ENCODE measurements around the gene MBD6. TPM values are rescaled to one million over a fixed set of nuclear protein-coding genes. Genes with fewer than 3 reads are reported as not detected.

The MBD6 gene
- total RNA-seq, 1 donor from 2014 or later, result 93.1 TPM

- H3K9me3 ChIP-seq, result no peaks in the 10 kb centered on the region
- DNase-seq (no peak), ATAC-seq (no peak)
- H3K27me3 ChIP-seq (ENCODE audit: low read depth), result no peaks in the 10 kb centered on the region
- no peak overlapping the region for H3K27ac ChIP-seq
- H3K36me3 ChIP-seq, result no peaks in the 10 kb centered on the region
- no peaks in the 10 kb centered on the region for H3K4me1 ChIP-seq
- intact Hi-C loops (cut with DNase I), result no loop called here
- H3K4me3 ChIP-seq, result no peak overlapping the region
- TF ChIP-seq CTCF (IDR thresholded peaks at IDR 0.05), result no peak
Measured at GRCh38 chr12:57579011-57579410, 56.4 kb downstream of the MBD6 start.

Small RNAs within 50 kb of the gene (microRNA-seq; reads per million reads assigned to microRNA genes)
- not detected for gene MIR616 (ENCODE audit: borderline number of aligned reads)
- gene MIR6758 (ENCODE audit: borderline number of aligned reads), result not detected

Other genes with a start within 250 kb of the MBD6 start
- gene R3HDM2, start 91.8 kb upstream of the MBD6 start, total RNA-seq, result 79.3 TPM
- not detected for gene INHBC, start 88.0 kb upstream of the MBD6 start, total RNA-seq
- not detected for gene INHBE, start 67.5 kb upstream of the MBD6 start, total RNA-seq
- 0.21 TPM for gene GLI1, start 63.0 kb upstream of the MBD6 start, total RNA-seq
- 54.2 TPM for gene ARHGAP9, start 43.0 kb upstream of the MBD6 start, total RNA-seq
- gene MARS1, start 34.8 kb upstream of the MBD6 start, total RNA-seq, result 131 TPM
- 26.1 TPM for gene DDIT3, start 2.3 kb upstream of the MBD6 start, total RNA-seq
- gene DCTN2, start 24.4 kb downstream of the MBD6 start, total RNA-seq, result 88.3 TPM
- 0.09 TPM for gene KIF5A, start 27.2 kb downstream of the MBD6 start, total RNA-seq
- 28.6 TPM for gene PIP4K2C, start 68.4 kb downstream of the MBD6 start, total RNA-seq
- 21.4 TPM for gene DTX3, start 82.0 kb downstream of the MBD6 start, total RNA-seq
- gene ARHGEF25, start 88.6 kb downstream of the MBD6 start, total RNA-seq, result 11.5 TPM
- 0.89 TPM for gene B4GALNT1, start 110.4 kb downstream of the MBD6 start, total RNA-seq
- gene OS9, start 171.3 kb downstream of the MBD6 start, total RNA-seq, result 294 TPM
- gene AGAP2, start 215.9 kb downstream of the MBD6 start, total RNA-seq, result 5.7 TPM
- gene TSPAN31, start 222.2 kb downstream of the MBD6 start, total RNA-seq, result 41.1 TPM
- gene CDK4, start 229.5 kb downstream of the MBD6 start, total RNA-seq, result 68.4 TPM
- gene MARCHF9, start 232.3 kb downstream of the MBD6 start, total RNA-seq, result 20.0 TPM
- gene CYP27B1, start 244.3 kb downstream of the MBD6 start, total RNA-seq, result 1.1 TPM
- 14.4 TPM for gene METTL1, start 249.3 kb downstream of the MBD6 start, total RNA-seq
- 6.8 TPM for gene EEF1AKMT3, start 249.8 kb downstream of the MBD6 start, total RNA-seq

All from lower lobe of right lung (tissue), 2 donors.